Lower lobe of right lung (tissue), 2 donors: ENCODE results near the gene NOX5. TPM values are rescaled to one million over a fixed set of nuclear protein-coding genes. Genes with fewer than 3 reads are reported as not detected.

Experiments
- ATAC-seq, 2 donors: fragments of 200-7000 bp; cut with Tn5 transposase; one replicate each; pipeline ENCODE4 v1.9.1; 2020 to 2022; ENCODE audit warnings: mild to moderate bottlenecking in 2 of 2, moderate library complexity in 2 of 2
- DNase-seq: peaks from one replicate; pipeline ENCODE4 v3.0.0-alpha.2; 2020
- H3K27ac ChIP-seq: fragments of 200-600 bp; one replicate; pipeline ENCODE4 v1.8.0; 2022
- H3K27me3 ChIP-seq: fragments of 200-600 bp; one replicate; pipeline ENCODE4 v1.8.0; 2022; ENCODE audit warnings: low read depth
- H3K36me3 ChIP-seq: fragments of 200-600 bp; one replicate; pipeline ENCODE4 v1.8.0; 2022; ENCODE audit warnings: mild to moderate bottlenecking
- H3K4me1 ChIP-seq: fragments of 200-600 bp; one replicate; pipeline ENCODE4 v1.8.0; 2022
- H3K4me3 ChIP-seq: fragments of 200-600 bp; one replicate; pipeline ENCODE4 v1.8.0; 2022; ENCODE audit warnings: mild to moderate bottlenecking
- H3K9me3 ChIP-seq: fragments of 200-600 bp; one replicate; pipeline ENCODE4 v1.8.0; 2022
- intact Hi-C: fragments of 100-400 bp; cut with DNase I; formaldehyde crosslinking; loops from one replicate; pipeline ENCODE4 v1.11.0; 2022
- total RNA-seq: library from RNA; stranded (reverse); fragmentation: NEBNext Ultra II Directional; extraction: Animal tissue kit (Norgen Biotek cat#: 25700); gene quantifications from one replicate; pipeline ENCODE4 v1.2.1, GENCODE V29; 2021
- TF ChIP-seq, protein P1 (sequence below): fragments of 200-600 bp; IDR thresholded peaks from one replicate; pipeline ENCODE4 v1.8.0; 2022; ENCODE audit warnings: antibody characterized with exemption, mild to moderate bottlenecking
- donor health status: DM: no; HTN: yes; CAD: no; lungs with severe emphysema.

The NOX5 gene
- total RNA-seq, 1 donor from 2014 or later: not detected

DNA sequence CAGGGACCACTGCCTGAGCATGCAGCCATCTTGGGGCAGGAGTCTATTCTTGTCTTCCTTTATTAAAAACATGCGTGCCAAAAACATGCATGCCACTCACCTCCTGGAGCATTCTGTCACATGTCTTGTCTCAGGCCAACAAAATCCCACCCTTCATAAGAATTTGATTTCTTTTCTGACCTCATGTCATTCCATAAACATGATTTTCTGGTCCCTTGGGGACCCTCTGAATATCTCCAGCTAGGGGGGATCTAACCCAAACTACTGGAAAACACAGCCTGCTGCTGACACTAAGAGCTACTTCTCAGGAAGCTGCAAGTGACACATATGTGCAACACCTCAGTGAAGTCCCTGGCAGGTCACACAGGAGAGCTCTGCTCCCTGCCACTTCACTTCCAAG is 26.8 kb upstream of the NOX5 start:
- ATAC-seq (no peak), DNase-seq (no peak)
- Histone ChIP-seq H3K4me3 (no peak overlapping the region), H3K27ac (no peak overlapping the region), H3K36me3 (no peaks in the 10 kb centered on the region), H3K9me3 (no peaks in the 10 kb centered on the region), H3K27me3 (no peaks in the 10 kb centered on the region), H3K4me1 (no peaks in the 10 kb centered on the region)
- intact Hi-C loops: no loop called here
- TF ChIP-seq, protein P1, sequence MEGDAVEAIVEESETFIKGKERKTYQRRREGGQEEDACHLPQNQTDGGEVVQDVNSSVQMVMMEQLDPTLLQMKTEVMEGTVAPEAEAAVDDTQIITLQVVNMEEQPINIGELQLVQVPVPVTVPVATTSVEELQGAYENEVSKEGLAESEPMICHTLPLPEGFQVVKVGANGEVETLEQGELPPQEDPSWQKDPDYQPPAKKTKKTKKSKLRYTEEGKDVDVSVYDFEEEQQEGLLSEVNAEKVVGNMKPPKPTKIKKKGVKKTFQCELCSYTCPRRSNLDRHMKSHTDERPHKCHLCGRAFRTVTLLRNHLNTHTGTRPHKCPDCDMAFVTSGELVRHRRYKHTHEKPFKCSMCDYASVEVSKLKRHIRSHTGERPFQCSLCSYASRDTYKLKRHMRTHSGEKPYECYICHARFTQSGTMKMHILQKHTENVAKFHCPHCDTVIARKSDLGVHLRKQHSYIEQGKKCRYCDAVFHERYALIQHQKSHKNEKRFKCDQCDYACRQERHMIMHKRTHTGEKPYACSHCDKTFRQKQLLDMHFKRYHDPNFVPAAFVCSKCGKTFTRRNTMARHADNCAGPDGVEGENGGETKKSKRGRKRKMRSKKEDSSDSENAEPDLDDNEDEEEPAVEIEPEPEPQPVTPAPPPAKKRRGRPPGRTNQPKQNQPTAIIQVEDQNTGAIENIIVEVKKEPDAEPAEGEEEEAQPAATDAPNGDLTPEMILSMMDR: no peak

DNA sequence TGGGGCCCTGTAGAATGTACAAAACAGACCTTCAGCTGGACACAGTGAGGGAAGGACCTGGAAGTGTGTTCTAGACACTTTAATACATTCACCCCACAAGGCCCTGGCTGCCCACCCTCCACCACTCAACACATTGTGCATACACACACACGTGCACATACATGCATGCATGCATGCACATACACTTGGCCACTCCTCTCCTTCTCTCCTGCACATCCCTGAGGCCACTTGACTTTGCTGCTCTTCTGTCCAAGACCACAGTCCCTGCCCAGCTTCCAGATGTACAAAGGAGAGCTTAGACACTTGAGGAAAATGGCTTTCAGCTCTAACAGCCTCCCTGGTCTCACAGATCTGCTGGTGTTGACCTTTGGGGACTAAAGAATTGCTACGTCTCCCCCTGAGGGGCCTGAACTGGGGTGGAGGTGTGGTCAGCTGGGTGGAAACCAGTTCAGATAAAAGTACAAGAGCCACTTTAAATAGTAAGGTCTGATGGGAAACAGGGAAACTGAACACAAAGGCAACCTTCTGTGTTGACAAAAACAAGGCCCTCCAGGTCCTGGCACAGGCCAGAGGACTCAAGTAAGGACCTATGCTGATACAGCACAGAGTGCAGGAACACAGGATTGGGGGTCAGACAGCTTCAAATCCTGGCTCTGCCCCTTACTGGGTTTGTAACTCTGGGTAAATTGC is 24.8 kb upstream of the NOX5 start:
- no peaks in the 10 kb centered on the region for H3K4me1 ChIP-seq
- intact Hi-C loops: no loop called here
- H3K4me3 ChIP-seq: no peak overlapping the region
- ATAC-seq (no peak), DNase-seq (no peak)
- H3K9me3 ChIP-seq: no peaks in the 10 kb centered on the region
- H3K27ac ChIP-seq: no peak overlapping the region
- no peaks in the 10 kb centered on the region for H3K36me3 ChIP-seq
- TF ChIP-seq, protein P1: no peak
- no peaks in the 10 kb centered on the region for H3K27me3 ChIP-seq

DNA sequence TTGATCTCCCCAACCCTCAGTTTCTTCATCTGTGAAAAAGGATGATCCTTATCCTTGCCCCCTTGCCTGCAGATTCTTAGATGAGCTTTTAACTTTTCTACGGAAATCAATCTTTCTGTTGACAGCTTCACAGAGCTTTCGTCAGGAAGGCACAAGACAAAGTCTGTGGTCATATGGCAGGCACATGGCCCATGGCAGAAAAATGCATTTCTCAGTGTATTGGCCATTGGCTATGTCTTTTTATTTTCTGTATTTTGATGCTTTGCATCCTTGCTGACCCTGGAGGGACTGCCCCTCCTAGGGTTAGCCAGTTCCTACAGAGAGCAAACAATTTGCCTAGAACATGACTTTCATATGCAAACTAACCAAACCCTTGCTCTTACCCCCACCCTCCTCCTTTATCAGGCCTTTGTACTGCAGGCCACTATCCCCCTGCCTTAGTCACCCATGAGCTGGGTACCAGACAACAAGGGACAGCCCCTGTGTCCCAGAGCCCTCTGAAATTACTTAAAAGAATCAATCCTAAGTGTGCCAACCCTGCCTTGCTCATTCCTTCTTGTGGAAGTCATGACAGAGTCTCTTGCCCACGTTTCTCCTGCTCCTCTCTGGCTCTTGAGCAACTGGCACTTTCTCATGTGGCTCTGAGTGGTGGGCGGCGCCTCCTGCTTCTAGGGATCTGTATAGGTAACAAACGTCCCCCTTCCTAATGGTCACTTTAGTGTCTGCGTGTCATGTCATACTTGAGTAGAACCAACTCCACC is 24.1 kb upstream of the NOX5 start:
- intact Hi-C loops: no loop called here
- no peak overlapping the region for H3K4me3 ChIP-seq
- no peaks in the 10 kb centered on the region for H3K27me3 ChIP-seq
- H3K36me3 ChIP-seq: no peaks in the 10 kb centered on the region
- DNase-seq (no peak), ATAC-seq (no peak)
- H3K9me3 ChIP-seq: no peaks in the 10 kb centered on the region
- TF ChIP-seq, protein P1: no peak
- no peak overlapping the region for H3K27ac ChIP-seq
- H3K4me1 ChIP-seq: no peaks in the 10 kb centered on the region

DNA sequence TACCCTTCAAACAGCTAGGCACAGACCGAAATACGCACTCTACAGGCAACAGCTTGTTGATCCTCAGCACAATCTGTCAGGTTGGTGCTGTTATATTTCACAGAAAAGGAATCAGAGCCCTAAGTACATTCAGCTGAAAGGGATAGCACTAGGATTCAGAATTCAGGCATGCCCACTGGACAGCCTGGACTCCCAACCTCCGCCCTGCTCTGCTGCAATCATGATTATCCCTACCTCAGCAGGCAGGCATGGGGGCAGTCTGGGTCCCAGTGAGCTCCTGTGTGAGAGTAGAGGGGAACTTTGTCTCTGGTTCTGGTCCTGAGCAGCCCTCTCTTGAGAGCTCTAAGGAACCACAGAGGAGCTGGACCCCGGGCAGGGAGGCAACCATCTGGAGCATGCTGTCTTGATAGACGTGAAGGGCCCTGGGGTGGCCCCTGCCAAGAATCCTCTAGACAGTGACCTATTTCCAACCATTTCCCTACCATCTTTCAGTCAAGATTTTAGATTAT is 23.4 kb upstream of the NOX5 start:
- H3K9me3 ChIP-seq: no peaks in the 10 kb centered on the region
- no peak for ATAC-seq
- no peak for DNase-seq
- no peaks in the 10 kb centered on the region for H3K4me1 ChIP-seq
- no peak overlapping the region for H3K27ac ChIP-seq
- no peaks in the 10 kb centered on the region for H3K36me3 ChIP-seq
- no peak overlapping the region for H3K4me3 ChIP-seq
- no peaks in the 10 kb centered on the region for H3K27me3 ChIP-seq
- intact Hi-C loops: no loop called here
- TF ChIP-seq, protein P1: no peak

DNA sequence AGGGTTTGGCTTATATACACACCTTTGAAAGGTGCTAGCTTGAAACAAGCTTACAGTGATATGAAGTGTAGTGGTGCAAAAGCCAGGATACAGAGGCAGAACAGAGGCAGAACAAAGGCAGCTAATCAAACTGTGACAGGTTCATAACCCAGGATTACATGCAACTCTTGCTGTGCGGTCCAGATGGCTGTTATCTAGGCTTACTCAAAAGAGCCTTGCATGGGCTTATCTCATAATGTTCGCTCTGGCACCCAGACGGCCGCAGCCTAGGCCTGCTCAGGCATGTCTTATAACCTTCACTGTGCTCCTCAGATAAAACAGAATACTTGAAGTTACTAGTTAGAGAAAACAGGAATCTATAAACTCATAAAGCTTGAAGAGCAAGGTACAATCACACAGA is 22.8 kb upstream of the NOX5 start:
- ATAC-seq (no peak), DNase-seq (no peak)
- intact Hi-C loops: no loop called here
- Histone ChIP-seq H3K4me1 (no peaks in the 10 kb centered on the region), H3K27me3 (no peaks in the 10 kb centered on the region), H3K4me3 (no peak overlapping the region), H3K36me3 (no peaks in the 10 kb centered on the region), H3K9me3 (no peaks in the 10 kb centered on the region), H3K27ac (no peak overlapping the region)
- TF ChIP-seq, protein P1: no peak
